T-cell (primary cell): ENCODE results near the gene PDXP. TPM values are rescaled to one million over a fixed set of nuclear protein-coding genes. Genes with fewer than 3 reads are reported as not detected.

Source experiments
- ATAC-seq, 4 experiments: fragments of 200-7000 bp in 3 of 4; fragments of 150-1000 bp in 1 of 4; cut with Tn5 transposase; replicated peaks in 1 of 4; 1 replicate in 3 of 4; 2 replicates in 1 of 4; pipeline ENCODE4 v1.10.0; 2021; ENCODE audit warnings: moderate library complexity in 3 of 4, mild to moderate bottlenecking in 2 of 4, moderate number of reproducible peaks in 1 of 4
- CTCF ChIA-PET, 2 donors: fragments of 300-600 bp; sonication (Branson Sonifier 250); formaldehyde crosslinking; loops; one replicate each; lab custom pipeline; 2022; ENCODE audit warnings: antibody characterized with exemption in 2 of 2; lab: Charles Lee
- POLR2A ChIA-PET, 2 donors: fragments of 300-600 bp; sonication (Branson Sonifier 250); formaldehyde crosslinking; loops; one replicate each; lab custom pipeline; 2022; ENCODE audit warnings: antibody characterized with exemption in 2 of 2; lab: Charles Lee
- DNase-seq, 35 experiments: peaks; one replicate each; pipeline versions ENCODE4 v3.0.0 to v3.0.0-alpha.2; 2013 to 2023
- H3K27ac ChIP-seq: one replicate; pipeline ENCODE4 v1.5.1; 2013; ENCODE audit warnings: low read length
- H3K27me3 ChIP-seq, 2 experiments: replicated peaks in 1 of 2; 1 replicate in 1 of 2; 2 replicates in 1 of 2; pipeline versions ENCODE4 v1.6.1 to v1.7.0; 2013; ENCODE audit warnings: low read length in 1 of 2, mixed read lengths in 1 of 2; ENCODE audit not compliant: control insufficient read depth in 2 of 2, insufficient read depth in 2 of 2; ENCODE audit errors: extremely low read depth in 1 of 2
- H3K36me3 ChIP-seq, 2 donors: 1 replicate in 1 of 2; 2 replicates in 1 of 2; pipeline versions ENCODE4 v1.6.1 to v1.7.0; 2013; ENCODE audit warnings: low read length in 1 of 2; ENCODE audit not compliant: control insufficient read depth in 2 of 2, insufficient read depth in 1 of 2; ENCODE audit errors: extremely low read depth in 1 of 2
- H3K4me1 ChIP-seq, 2 experiments: 1 replicate in 1 of 2; 2 replicates in 1 of 2; pipeline versions ENCODE4 v1.6.1 to v1.7.0; 2013; ENCODE audit warnings: low read length in 2 of 2, mixed read lengths in 1 of 2; ENCODE audit not compliant: insufficient read depth in 2 of 2, control insufficient read depth in 1 of 2; ENCODE audit errors: extremely low read depth in 1 of 2
- H3K4me3 ChIP-seq, 2 donors: 1 replicate in 1 of 2; 2 replicates in 1 of 2; pipeline versions ENCODE4 v1.5.1 to v1.7.0; 2013; ENCODE audit warnings: mild to moderate bottlenecking in 2 of 2, low read length in 1 of 2, moderate library complexity in 1 of 2; ENCODE audit not compliant: control insufficient read depth in 1 of 2; ENCODE audit errors: extremely low read depth in 1 of 2
- H3K9me3 ChIP-seq: 2 replicates; pipeline ENCODE4 v1.7.0; 2013
- H3K27ac Mint-ChIP-seq, 2 donors: one replicate each; pipeline ENCODE4 v1.8.0; 2020 to 2021; ENCODE audit warnings: mild to moderate bottlenecking in 2 of 2, mixed read lengths in 2 of 2
- H3K27me3 Mint-ChIP-seq, 2 donors: one replicate each; pipeline ENCODE4 v1.8.0; 2021 to 2022; ENCODE audit warnings: mixed read lengths in 2 of 2
- H3K36me3 Mint-ChIP-seq: one replicate; pipeline ENCODE4 v1.8.0; 2021; ENCODE audit warnings: mixed read lengths
- H3K4me1 Mint-ChIP-seq, 3 donors: one replicate each; pipeline ENCODE4 v1.8.0; 2020 to 2022; ENCODE audit warnings: mixed read lengths in 3 of 3, mild to moderate bottlenecking in 1 of 3
- H3K4me3 Mint-ChIP-seq, 3 donors: one replicate each; pipeline ENCODE4 v1.8.0; 2020 to 2022; ENCODE audit warnings: mild to moderate bottlenecking in 3 of 3, mixed read lengths in 3 of 3, moderate library complexity in 3 of 3
- H3K9me3 Mint-ChIP-seq, 3 donors: one replicate each; pipeline ENCODE4 v1.8.0; 2020 to 2022; ENCODE audit warnings: mixed read lengths in 3 of 3
- WGBS: methylation state at CpG from one replicate; pipeline ENCODE4 v1.1.5; 2013; ENCODE audit warnings: missing lambda C conversion rate; ENCODE audit not compliant: insufficient coverage; 5-methylcytosine and 5-hydroxymethylcytosine counted together
- total RNA-seq, 35 experiments: library from RNA in 6 of 35; stranded (reverse) in 6 of 35; fragments of 120-200 nt in 1 of 35; gene quantifications; one replicate each; pipeline versions ENCODE4 v1.2.1 to v1.2.4 and lab custom pipeline; 2013 to 2026

Gene PDXP
- total RNA-seq, 5 donors from 2014 or later (not counting 1 experiment from before 2014, with no cell fraction given), result 3.1 to 11.3 (median 10.7) TPM

GRCh38 chr22:37659066-37659896 is 758 bp downstream of the PDXP start:
- peak in 2 of 4 experiments; percentile 6 to 13 for ATAC-seq
- no peaks in the 10 kb centered on the region for H3K27me3 ChIP-seq
- peak overlapping the region; percentile 9 to 23 for H3K27ac Mint-ChIP-seq
- H3K4me3 Mint-ChIP-seq, result peak overlapping the region; percentile 74 to 81 (median 78)
- H3K36me3 ChIP-seq, result peaks cover 5 to 8% of the 10 kb centered on the region in 2 donors
- no peak for DNase-seq
- H3K27me3 Mint-ChIP-seq, result no peaks in the 10 kb centered on the region
- 2% methylated on average over 63 of the region's 68 CpGs for WGBS
- POLR2A ChIA-PET, result no interaction called here
- peak overlapping the region; percentile 54 to 84 for H3K4me3 ChIP-seq
- H3K4me1 ChIP-seq, result peaks cover 11 to 38% of the 10 kb centered on the region in 2 experiments
- no peak overlapping the region for H3K27ac ChIP-seq
- H3K4me1 Mint-ChIP-seq, result peaks cover 40 to 42% (median 42%) of the 10 kb centered on the region in 3 donors
- H3K9me3 ChIP-seq, result no peaks in the 10 kb centered on the region
- CTCF ChIA-PET, result interaction anchor here in 1 of 2 donors (0.6 to 4.2 kb wide), 10 partner anchors 13 to 130 kb away, joined by 3 to 61 read pairs (median 7); partner anchors contain the start of genes LGALS1 and NOL12
- peaks cover 4% of the 10 kb centered on the region for H3K36me3 Mint-ChIP-seq
- H3K9me3 Mint-ChIP-seq, result no peaks in the 10 kb centered on the region

GRCh38 chr22:37659897-37660708 is 1.6 kb downstream of the PDXP start:
- ATAC-seq (no peak), DNase-seq (no peak)
- H3K4me1 Mint-ChIP-seq, result peaks cover 40 to 42% (median 42%) of the 10 kb centered on the region in 3 donors
- POLR2A ChIA-PET, result interaction anchor here in 1 of 2 donors (0.6 kb wide), 1 partner anchor 1133 kb away, joined by 3 read pairs; no protein-coding TSS in a partner anchor
- H3K27me3 Mint-ChIP-seq, result no peaks in the 10 kb centered on the region
- no peaks in the 10 kb centered on the region for H3K9me3 Mint-ChIP-seq
- peaks cover 2 to 4% of the 10 kb centered on the region in 2 donors for H3K36me3 ChIP-seq
- H3K4me3 ChIP-seq, result peak overlapping the region; percentile 54 to 84
- no peaks in the 10 kb centered on the region for H3K9me3 ChIP-seq
- H3K4me1 ChIP-seq, result peaks cover 11 to 38% of the 10 kb centered on the region in 2 experiments
- H3K27ac ChIP-seq, result no peak overlapping the region
- H3K36me3 Mint-ChIP-seq, result no peaks in the 10 kb centered on the region
- peak overlapping the region; percentile 9 to 23 for H3K27ac Mint-ChIP-seq
- 70% methylated on average over 13 of the region's 14 CpGs for WGBS
- peak overlapping the region; percentile 74 to 81 (median 78) for H3K4me3 Mint-ChIP-seq
- H3K27me3 ChIP-seq, result no peaks in the 10 kb centered on the region
- CTCF ChIA-PET, result interaction anchor here in 1 of 2 donors (0.6 to 4.2 kb wide), 2 partner anchors 17 to 22 kb away, joined by 6 to 39 read pairs; no protein-coding TSS in a partner anchor

GRCh38 chr22:37660709-37661045 is 2.2 kb downstream of the PDXP start:
- Histone ChIP-seq H3K27ac (no peak overlapping the region), H3K4me3 (no peak overlapping the region), H3K4me1 (peaks cover 11 to 38% of the 10 kb centered on the region in 2 experiments), H3K27me3 (no peaks in the 10 kb centered on the region), H3K36me3 (peaks cover 4 to 9% of the 10 kb centered on the region in 2 donors), H3K9me3 (no peaks in the 10 kb centered on the region)
- Mint-ChIP-seq H3K9me3 (no peaks in the 10 kb centered on the region), H3K27ac (no peak overlapping the region), H3K27me3 (no peaks in the 10 kb centered on the region), H3K36me3 (no peaks in the 10 kb centered on the region), H3K4me3 (peak overlapping the region; percentile 41 to 81 (median 78)), H3K4me1 (peaks cover 40 to 42% (median 42%) of the 10 kb centered on the region in 3 donors)
- CTCF ChIA-PET, result interaction anchor here in 1 of 2 donors (0.6 to 4.2 kb wide), 2 partner anchors 18 to 21 kb away, joined by 6 to 39 read pairs; no protein-coding TSS in a partner anchor
- 100% methylated on average over 1 of the region's 2 CpGs for WGBS
- POLR2A ChIA-PET, result interaction anchor here in 1 of 2 donors (0.6 kb wide), 1 partner anchor 1133 kb away, joined by 3 read pairs; no protein-coding TSS in a partner anchor
- ATAC-seq, result no peak
- DNase-seq, result no peak

- H3K4me1 Mint-ChIP-seq, result peaks cover 40 to 42% (median 42%) of the 10 kb centered on the region in 3 donors
- ChIA-PET CTCF (interaction anchor here (0.6 to 4.2 kb wide), 11 partner anchors 11 to 284 kb away, joined by 3 to 39 read pairs (median 4); partner anchors contain the start of gene LGALS1 (in 1 of the 2)), POLR2A (interaction anchor here in 1 of 2 donors (0.7 kb wide), 1 partner anchor 16 kb away, joined by 3 read pairs; no protein-coding TSS in a partner anchor)
- H3K4me3 ChIP-seq, result no peak overlapping the region
- ATAC-seq (no peak), DNase-seq (peak in 5 of 35 experiments; percentile 29 to 60 (median 45))
- peaks cover 4% of the 10 kb centered on the region for H3K36me3 Mint-ChIP-seq
- H3K9me3 Mint-ChIP-seq, result no peaks in the 10 kb centered on the region
- H3K27me3 ChIP-seq, result no peaks in the 10 kb centered on the region
- no peaks in the 10 kb centered on the region for H3K9me3 ChIP-seq
- H3K27me3 Mint-ChIP-seq, result no peaks in the 10 kb centered on the region
- peak overlapping the region in 2 of 3 donors; percentile 2 to 5 for H3K4me3 Mint-ChIP-seq
- no peak overlapping the region for H3K27ac ChIP-seq
- 80% methylated on average over 7 of the region's 12 CpGs for WGBS
- H3K27ac Mint-ChIP-seq, result peak overlapping the region; percentile 6 to 59
- peaks cover 11 to 38% of the 10 kb centered on the region in 2 experiments for H3K4me1 ChIP-seq
- H3K36me3 ChIP-seq, result peaks cover 8 to 11% of the 10 kb centered on the region in 2 donors
These were observed 2.8 kb downstream of the PDXP start for GRCh38 chr22:37661160-37661924.

- 96% methylated on average over 3 of the region's 5 CpGs for WGBS
- Histone ChIP-seq H3K36me3 (peaks cover 9 to 11% of the 10 kb centered on the region in 2 donors), H3K9me3 (no peaks in the 10 kb centered on the region), H3K27me3 (no peaks in the 10 kb centered on the region), H3K4me3 (no peak overlapping the region), H3K27ac (no peak overlapping the region), H3K4me1 (peaks cover 11 to 38% of the 10 kb centered on the region in 2 experiments)
- peak overlapping the region in 1 of 2 donors; percentile 24 for H3K27ac Mint-ChIP-seq
- no peaks in the 10 kb centered on the region for H3K27me3 Mint-ChIP-seq
- no peak for DNase-seq
- H3K9me3 Mint-ChIP-seq, result no peaks in the 10 kb centered on the region
- H3K4me1 Mint-ChIP-seq, result peaks cover 40 to 46% (median 42%) of the 10 kb centered on the region in 3 donors
- H3K4me3 Mint-ChIP-seq, result no peak overlapping the region
- POLR2A ChIA-PET, result interaction anchor here in 1 of 2 donors (0.6 kb wide), 1 partner anchor 666 kb away, joined by 3 read pairs; no protein-coding TSS in a partner anchor
- ATAC-seq, result no peak
- CTCF ChIA-PET, result interaction anchor here (0.6 to 2.7 kb wide), 6 partner anchors 10 to 283 kb away, joined by 3 to 6 read pairs (median 4); partner anchors contain the start of gene LGALS1 (in 1 of the 2)
- peaks cover 7% of the 10 kb centered on the region for H3K36me3 Mint-ChIP-seq
These were observed 3.5 kb downstream of the PDXP start for GRCh38 chr22:37662039-37662438.
